Measurements from ENCODE around the gene UBE2E2. TPM values are rescaled to one million over a fixed set of nuclear protein-coding genes. Genes with fewer than 3 reads are reported as not detected.

Gene UBE2E2
- total RNA-seq, 1 donor from 2014 or later, result 32.5 TPM

DNA sequence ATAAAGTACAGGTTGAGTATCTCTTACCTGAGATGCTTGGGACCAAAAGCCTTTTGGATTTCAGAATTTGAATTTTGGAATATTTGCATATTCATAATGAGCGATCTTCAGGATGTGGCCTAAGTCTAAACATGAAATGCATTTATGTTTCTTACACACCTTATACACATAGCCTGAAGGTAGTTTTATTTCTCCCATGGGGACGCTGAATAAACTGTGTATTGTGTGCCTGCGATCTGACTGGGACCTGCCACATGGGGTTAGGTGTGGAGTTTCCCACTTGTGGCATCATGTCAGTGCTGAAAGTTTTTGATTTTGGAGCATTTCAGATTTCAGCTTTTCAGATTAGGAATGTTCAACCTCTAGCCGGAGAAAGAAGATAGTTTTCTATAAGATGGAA lies 35.5 kb downstream of the UBE2E2 start:
- DNase-seq (ENCODE audit: low spot score, unreplicated experiment), result no peak
- TF ChIP-seq CTCF (IDR thresholded peaks at IDR 0.05; ENCODE audit: unreplicated experiment), result no peak
- H3K4me1 Mint-ChIP-seq (ENCODE audit: low read depth), result no peaks in the 10 kb centered on the region
- no peaks in the 10 kb centered on the region for H3K36me3 Mint-ChIP-seq (ENCODE audit: insufficient read depth)
- H3K27ac Mint-ChIP-seq, result no peak overlapping the region
- no peaks in the 10 kb centered on the region for H3K27me3 Mint-ChIP-seq
- H3K4me3 Mint-ChIP-seq (ENCODE audit: low read depth), result no peak overlapping the region
- no peaks in the 10 kb centered on the region for H3K9me3 Mint-ChIP-seq (ENCODE audit: low read depth)

- Mint-ChIP-seq H3K27ac (no peak overlapping the region), H3K36me3 (ENCODE audit: insufficient read depth) (no peaks in the 10 kb centered on the region), H3K9me3 (ENCODE audit: low read depth) (no peaks in the 10 kb centered on the region), H3K4me1 (ENCODE audit: low read depth) (no peaks in the 10 kb centered on the region), H3K4me3 (ENCODE audit: low read depth) (no peak overlapping the region), H3K27me3 (no peaks in the 10 kb centered on the region)
- DNase-seq (ENCODE audit: low spot score, unreplicated experiment), result no peak
- TF ChIP-seq CTCF (IDR thresholded peaks at IDR 0.05; ENCODE audit: unreplicated experiment), result no peak
Measured at GRCh38 chr3:23239211-23240068, 36.3 kb downstream of the UBE2E2 start.

DNA sequence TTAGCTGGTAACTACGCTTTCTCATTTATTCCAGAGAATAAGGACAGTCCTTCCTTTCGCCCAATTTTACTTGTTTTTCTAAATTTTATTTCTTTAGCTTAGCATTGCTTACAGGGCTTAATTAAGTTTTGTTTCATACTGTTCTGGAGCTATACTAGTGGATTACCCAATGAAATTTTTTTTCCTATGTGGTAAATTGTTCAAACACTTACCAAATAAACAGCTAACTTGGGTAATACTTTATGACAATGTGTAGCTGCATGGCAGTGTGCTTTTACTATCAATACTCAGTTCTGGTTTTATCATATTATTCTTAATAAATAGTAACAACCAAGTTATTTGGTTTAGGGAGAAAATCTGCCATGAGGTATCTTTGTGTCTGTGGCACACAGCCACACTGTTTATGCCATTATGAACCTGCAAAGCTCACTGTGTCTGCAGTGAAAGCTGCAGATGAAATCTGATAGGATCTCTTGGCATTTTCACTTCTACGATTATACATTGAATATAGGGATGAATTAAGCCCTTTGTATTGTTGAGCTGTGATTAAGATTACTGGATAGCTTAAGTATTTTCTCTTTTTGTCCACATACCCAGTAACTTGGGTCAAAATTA lies 37.2 kb downstream of the UBE2E2 start:
- H3K4me1 Mint-ChIP-seq (ENCODE audit: low read depth), result no peaks in the 10 kb centered on the region
- H3K36me3 Mint-ChIP-seq (ENCODE audit: insufficient read depth), result no peaks in the 10 kb centered on the region
- no peak for TF ChIP-seq CTCF (IDR thresholded peaks at IDR 0.05; ENCODE audit: unreplicated experiment)
- no peak overlapping the region for H3K4me3 Mint-ChIP-seq (ENCODE audit: low read depth)
- DNase-seq (ENCODE audit: low spot score, unreplicated experiment), result no peak
- H3K9me3 Mint-ChIP-seq (ENCODE audit: low read depth), result no peaks in the 10 kb centered on the region
- H3K27me3 Mint-ChIP-seq, result no peaks in the 10 kb centered on the region
- H3K27ac Mint-ChIP-seq, result no peak overlapping the region

DNA sequence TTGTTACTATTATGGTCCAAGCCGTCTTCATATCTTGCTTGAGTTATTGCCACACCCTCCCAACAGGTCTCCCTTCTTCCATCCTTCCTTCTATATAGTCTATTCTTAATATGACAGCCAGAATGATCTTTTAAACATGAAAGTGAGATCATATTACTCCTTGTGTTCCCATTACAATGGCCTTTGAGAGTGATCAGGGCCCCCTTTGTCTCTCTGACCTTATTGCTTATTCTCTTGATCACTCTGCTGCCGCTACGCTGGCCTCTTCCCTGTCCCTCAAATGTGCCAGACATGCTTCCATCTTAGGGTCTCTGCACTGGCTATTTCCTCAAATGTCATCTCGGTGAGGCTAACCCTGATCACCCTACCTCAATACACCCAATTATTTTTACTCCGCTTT lies 38.1 kb downstream of the UBE2E2 start:
- Mint-ChIP-seq H3K9me3 (ENCODE audit: low read depth) (no peaks in the 10 kb centered on the region), H3K4me1 (ENCODE audit: low read depth) (no peaks in the 10 kb centered on the region), H3K36me3 (ENCODE audit: insufficient read depth) (no peaks in the 10 kb centered on the region), H3K27ac (no peak overlapping the region), H3K27me3 (no peaks in the 10 kb centered on the region), H3K4me3 (ENCODE audit: low read depth) (no peak overlapping the region)
- no peak for DNase-seq (ENCODE audit: low spot score, unreplicated experiment)
- TF ChIP-seq CTCF (IDR thresholded peaks at IDR 0.05; ENCODE audit: unreplicated experiment), result no peak

GRCh38 chr3:23242106-23242505 lies 39.0 kb downstream of the UBE2E2 start:
- Mint-ChIP-seq H3K4me3 (ENCODE audit: low read depth) (no peak overlapping the region), H3K9me3 (ENCODE audit: low read depth) (no peaks in the 10 kb centered on the region), H3K36me3 (ENCODE audit: insufficient read depth) (no peaks in the 10 kb centered on the region), H3K4me1 (ENCODE audit: low read depth) (no peaks in the 10 kb centered on the region), H3K27me3 (no peaks in the 10 kb centered on the region), H3K27ac (no peak overlapping the region)
- DNase-seq (ENCODE audit: low spot score, unreplicated experiment), result no peak
- TF ChIP-seq CTCF (IDR thresholded peaks at IDR 0.05; ENCODE audit: unreplicated experiment), result no peak
